IPS-20b (cell line): ENCODE data around the gene KRTAP2-1.
"Not testable (repeated sequence)": the region's sequence is repeated elsewhere in the genome, so short reads cannot be mapped to it uniquely, and the experiment has no call there.

ENCODE experiments used
- H3K27ac ChIP-seq: one replicate; pipeline ENCODE4 v1.5.1; 2013; ENCODE audit warnings: low read length
- H3K27me3 ChIP-seq: 2 replicates; pipeline ENCODE4 v1.6.1; 2013; ENCODE audit warnings: mild to moderate bottlenecking, low read length, inconsistent platforms; ENCODE audit not compliant: insufficient read depth
- H3K36me3 ChIP-seq: 2 replicates; pipeline ENCODE4 v1.6.1; 2013; ENCODE audit warnings: low read depth, mild to moderate bottlenecking, inconsistent platforms, low read length, moderate library complexity; ENCODE audit not compliant: insufficient read depth
- H3K4me1 ChIP-seq: 2 replicates; pipeline ENCODE4 v1.6.1; 2013; ENCODE audit warnings: mild to moderate bottlenecking, control low read depth, inconsistent platforms, low read length, moderate library complexity; ENCODE audit not compliant: insufficient read depth
- H3K4me3 ChIP-seq: 2 replicates; pipeline ENCODE4 v1.5.1; 2013; ENCODE audit warnings: mild to moderate bottlenecking, low read length, inconsistent platforms
- H3K9ac ChIP-seq: 2 replicates; pipeline ENCODE4 v1.6.1; 2013; ENCODE audit warnings: low read depth, mild to moderate bottlenecking, inconsistent platforms, low read length, moderate library complexity
- H3K9me3 ChIP-seq: 2 replicates; pipeline ENCODE4 v1.6.1; 2013; ENCODE audit warnings: mild to moderate bottlenecking, low read depth, low read length, inconsistent platforms; ENCODE audit not compliant: insufficient read depth

KRTAP2-1 gene

GRCh38 chr17:41065829-41066624 is 18.9 kb upstream of the KRTAP2-1 start, which contains the start of gene KRTAP2-4:
KRTAP2-4 (minus strand) TSS chr17:41065879; CDS start chr17:41065845, 34 bp downstream.
- Histone ChIP-seq H3K9me3 (no peaks in the 10 kb centered on the region), H3K4me3 (no peak within 1 kb of the TSS), H3K27ac (no peak within 1 kb of the TSS), H3K4me1 (no peaks in the 10 kb centered on the region), H3K27me3 (no peaks in the 10 kb centered on the region), H3K9ac (no peak within 1 kb of the TSS), H3K36me3 (no peaks in the 10 kb centered on the region)

DNA sequence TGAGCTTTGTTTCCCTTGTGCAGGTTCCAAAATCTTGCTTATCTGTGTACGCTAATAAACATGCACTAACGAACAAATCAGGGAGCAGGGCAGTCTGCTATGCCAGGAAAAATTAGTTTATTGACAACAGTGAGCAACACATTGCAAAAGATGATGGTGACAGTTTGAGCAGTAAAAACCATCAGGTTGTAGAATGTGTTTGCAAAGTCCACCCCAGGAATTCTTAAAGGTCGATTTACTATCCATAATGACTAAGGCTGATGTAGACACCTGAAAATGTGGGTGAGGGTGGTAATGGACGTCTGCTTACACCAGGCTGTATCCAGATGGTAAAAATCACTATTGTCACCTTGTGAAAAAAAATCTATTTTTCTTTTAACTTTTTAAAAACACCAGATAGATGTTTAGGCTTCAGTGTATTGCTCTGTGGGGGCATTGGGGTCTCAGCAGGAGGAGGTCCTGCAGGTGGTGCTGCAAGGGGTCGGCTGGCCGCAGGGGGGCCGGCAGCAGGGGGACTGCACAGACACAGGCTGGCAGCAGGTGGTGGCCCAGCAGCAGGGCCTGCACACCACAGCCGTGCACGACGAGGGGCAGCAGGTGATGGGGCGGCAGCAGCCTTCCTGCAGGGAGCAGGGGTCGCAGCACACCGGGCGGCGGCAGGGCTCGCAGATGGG is 18.0 kb upstream of the KRTAP2-1 start:
- not testable (repeated sequence) for H3K4me1 ChIP-seq, H3K36me3 ChIP-seq, H3K27ac ChIP-seq, H3K4me3 ChIP-seq, H3K27me3 ChIP-seq, H3K9me3 ChIP-seq, H3K9ac ChIP-seq

DNA sequence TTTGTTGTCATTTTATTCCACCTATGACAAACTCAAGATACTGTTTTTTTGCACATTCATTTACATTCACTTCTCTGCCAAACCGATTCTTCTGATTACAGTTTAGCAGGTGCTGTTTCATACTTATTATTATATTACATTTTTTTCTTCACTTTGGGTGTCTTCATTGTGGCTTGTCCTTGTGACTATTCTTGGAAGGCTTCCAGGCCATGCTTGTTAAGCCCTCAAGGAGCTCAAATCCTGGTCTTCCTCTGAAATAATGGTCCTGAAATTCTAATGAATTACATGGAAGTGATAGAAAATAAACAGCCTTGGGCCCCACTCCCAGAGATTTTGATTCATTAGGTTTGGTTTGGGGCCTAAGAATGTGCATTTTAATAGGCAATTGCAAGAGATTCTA is 17.2 kb upstream of the KRTAP2-1 start:
- H3K4me1 ChIP-seq, result no peaks in the 10 kb centered on the region
- H3K4me3 ChIP-seq, result no peak overlapping the region
- H3K36me3 ChIP-seq, result no peaks in the 10 kb centered on the region
- no peaks in the 10 kb centered on the region for H3K27me3 ChIP-seq
- no peak overlapping the region for H3K27ac ChIP-seq
- H3K9me3 ChIP-seq, result no peaks in the 10 kb centered on the region
- H3K9ac ChIP-seq, result no peak overlapping the region

- H3K27me3 ChIP-seq, result no peaks in the 10 kb centered on the region
- H3K36me3 ChIP-seq, result no peaks in the 10 kb centered on the region
- no peaks in the 10 kb centered on the region for H3K9me3 ChIP-seq
- H3K4me1 ChIP-seq, result no peaks in the 10 kb centered on the region
- H3K4me3 ChIP-seq, result no peak overlapping the region
- H3K9ac ChIP-seq, result no peak overlapping the region
- H3K27ac ChIP-seq, result no peak overlapping the region
Measured at GRCh38 chr17:41063449-41063848, 16.3 kb upstream of the KRTAP2-1 start.

- no peaks in the 10 kb centered on the region for H3K9me3 ChIP-seq
- no peak overlapping the region for H3K27ac ChIP-seq
- no peaks in the 10 kb centered on the region for H3K4me1 ChIP-seq
- H3K36me3 ChIP-seq, result no peaks in the 10 kb centered on the region
- no peaks in the 10 kb centered on the region for H3K27me3 ChIP-seq
- H3K9ac ChIP-seq, result no peak overlapping the region
- H3K4me3 ChIP-seq, result no peak overlapping the region
Measured at GRCh38 chr17:41061964-41062363, 14.8 kb upstream of the KRTAP2-1 start.

- Histone ChIP-seq H3K9me3 (no peaks in the 10 kb centered on the region), H3K27me3 (no peaks in the 10 kb centered on the region), H3K4me1 (no peaks in the 10 kb centered on the region), H3K36me3 (no peaks in the 10 kb centered on the region), H3K27ac (no peak within 1 kb of the TSS), H3K4me3 (no peak within 1 kb of the TSS), H3K9ac (no peak within 1 kb of the TSS)
Measured at GRCh38 chr17:41060052-41060604, 13.0 kb upstream of the KRTAP2-1 start, which contains the start of gene KRTAP2-3. KRTAP2-3 (minus strand) TSS chr17:41060114; CDS start chr17:41060050, 64 bp downstream.

- not testable (repeated sequence) for H3K9ac ChIP-seq, H3K4me3 ChIP-seq, H3K9me3 ChIP-seq, H3K4me1 ChIP-seq, H3K27me3 ChIP-seq, H3K27ac ChIP-seq, H3K36me3 ChIP-seq
Measured at GRCh38 chr17:41059276-41060051, 12.3 kb upstream of the KRTAP2-1 start.

- Histone ChIP-seq H3K9me3 (no peaks in the 10 kb centered on the region), H3K4me3 (no peak overlapping the region), H3K36me3 (no peaks in the 10 kb centered on the region), H3K27ac (no peak overlapping the region), H3K4me1 (no peaks in the 10 kb centered on the region), H3K27me3 (no peaks in the 10 kb centered on the region), H3K9ac (no peak overlapping the region)
Measured at GRCh38 chr17:41058741-41059140, 11.6 kb upstream of the KRTAP2-1 start.

DNA sequence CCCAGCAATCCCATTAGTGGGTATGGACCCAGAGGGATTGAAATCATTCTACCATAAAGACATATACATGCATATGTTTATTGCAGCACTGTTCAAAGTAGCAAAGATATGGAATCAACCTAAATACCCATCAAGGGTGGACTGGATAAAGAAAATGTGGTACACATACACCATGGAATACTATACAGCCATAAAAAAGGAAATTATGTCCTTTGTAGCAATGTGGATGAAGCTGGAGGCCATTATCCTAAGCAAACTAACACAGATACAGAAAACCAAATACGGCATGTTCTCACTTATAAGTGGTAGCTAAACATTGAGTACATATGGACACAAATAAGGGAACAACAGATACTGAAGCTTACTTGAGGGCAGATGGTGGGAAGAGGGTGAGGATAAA is 10.4 kb upstream of the KRTAP2-1 start:
- no peak overlapping the region for H3K4me3 ChIP-seq
- no peaks in the 10 kb centered on the region for H3K9me3 ChIP-seq
- no peak overlapping the region for H3K9ac ChIP-seq
- no peaks in the 10 kb centered on the region for H3K36me3 ChIP-seq
- H3K4me1 ChIP-seq, result no peaks in the 10 kb centered on the region
- no peak overlapping the region for H3K27ac ChIP-seq
- H3K27me3 ChIP-seq, result no peaks in the 10 kb centered on the region

DNA sequence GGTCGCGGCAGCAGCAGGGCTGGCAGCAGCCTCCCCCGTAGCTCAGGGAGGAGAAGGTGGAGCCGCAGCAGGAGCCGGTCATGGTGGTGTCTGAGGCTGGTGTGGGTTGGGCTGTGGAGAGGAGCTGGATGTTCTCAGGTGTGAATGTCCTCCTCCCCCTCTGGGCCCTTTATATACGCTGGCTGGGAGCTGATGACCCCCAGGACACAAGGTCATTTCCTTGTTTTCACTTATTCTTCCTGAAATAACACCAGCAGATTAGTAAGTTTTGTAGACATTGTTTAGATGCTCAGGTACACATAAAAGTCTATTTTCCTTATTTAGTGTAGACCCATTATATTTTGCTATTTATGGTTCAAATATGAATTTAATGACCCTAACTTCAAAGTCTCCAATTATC is 8.0 kb upstream of the KRTAP2-1 start, which contains the start of gene KRTAP2-2:
KRTAP2-2 (minus strand) TSS at position 101 of the 400 bp plus-strand sequence; CDS start at position 82, 19 bp downstream.
- H3K27ac ChIP-seq, H3K9ac ChIP-seq, H3K36me3 ChIP-seq, H3K9me3 ChIP-seq, H3K4me3 ChIP-seq, H3K4me1 ChIP-seq, H3K27me3 ChIP-seq: not testable (repeated sequence)

GRCh38 chr17:41054556-41054955 is 7.4 kb upstream of the KRTAP2-1 start:
- not testable (repeated sequence) for H3K27ac ChIP-seq, H3K9me3 ChIP-seq, H3K4me3 ChIP-seq, H3K27me3 ChIP-seq, H3K4me1 ChIP-seq, H3K36me3 ChIP-seq, H3K9ac ChIP-seq
